AG09309 (cell line): ENCODE measurements around the gene GRHPR.

ENCODE experiments used
- DNase-seq: peaks from one replicate; pipeline ENCODE4 v3.0.0-alpha.2; 2010; ENCODE audit warnings: low read depth
- H3K4me3 ChIP-seq: 2 replicates; pipeline ENCODE4 v1.5.1; 2011; ENCODE audit warnings: mild to moderate bottlenecking, low read depth, low read length, moderate library complexity; ENCODE audit not compliant: control insufficient read depth
- CTCF ChIP-seq: IDR thresholded peaks from 2 replicates; pipeline ENCODE4 v1.5.1; 2011; ENCODE audit warnings: mild to moderate bottlenecking, low read depth, low read length, inconsistent platforms; ENCODE audit not compliant: insufficient read depth, control insufficient read depth; ENCODE audit errors: missing control alignments

GRHPR gene

GRCh38 chr9:37379835-37380234 is 42.7 kb upstream of the GRHPR start:
- no peak overlapping the region for H3K4me3 ChIP-seq
- DNase-seq: no peak
- TF ChIP-seq CTCF: no peak

GRCh38 chr9:37380570-37380969 is 41.9 kb upstream of the GRHPR start:
- TF ChIP-seq CTCF: no peak
- H3K4me3 ChIP-seq: no peak overlapping the region

GRCh38 chr9:37381094-37381741 is 41.3 kb upstream of the GRHPR start:
- no peak for TF ChIP-seq CTCF
- H3K4me3 ChIP-seq: no peak overlapping the region
- DNase-seq: no peak

More at GRCh38 chr9:37380570-37380969, 41.9 kb upstream of the GRHPR start:
- DNase-seq: no peak

GRCh38 chr9:37382161-37382981 is 40.1 kb upstream of the GRHPR start:
- DNase-seq: no peak
- no peak for TF ChIP-seq CTCF
- no peak overlapping the region for H3K4me3 ChIP-seq

GRCh38 chr9:37382982-37383357 is 39.5 kb upstream of the GRHPR start:
- no peak for TF ChIP-seq CTCF
- DNase-seq: no peak
- no peak overlapping the region for H3K4me3 ChIP-seq

GRCh38 chr9:37383393-37383792 is 39.1 kb upstream of the GRHPR start:
- no peak overlapping the region for H3K4me3 ChIP-seq
- no peak for DNase-seq
- TF ChIP-seq CTCF: no peak
